NOMO-1 treated with dmso at 0.1 percent for 144 hours (cell line): ENCODE measurements around the gene CYS1.

ENCODE experiments used
- DNase-seq: peaks from one replicate; lab custom pipeline; 2025; ENCODE audit not compliant: unreplicated experiment; lab: John Stamatoyannopoulos, UW

The CYS1 gene

DNA sequence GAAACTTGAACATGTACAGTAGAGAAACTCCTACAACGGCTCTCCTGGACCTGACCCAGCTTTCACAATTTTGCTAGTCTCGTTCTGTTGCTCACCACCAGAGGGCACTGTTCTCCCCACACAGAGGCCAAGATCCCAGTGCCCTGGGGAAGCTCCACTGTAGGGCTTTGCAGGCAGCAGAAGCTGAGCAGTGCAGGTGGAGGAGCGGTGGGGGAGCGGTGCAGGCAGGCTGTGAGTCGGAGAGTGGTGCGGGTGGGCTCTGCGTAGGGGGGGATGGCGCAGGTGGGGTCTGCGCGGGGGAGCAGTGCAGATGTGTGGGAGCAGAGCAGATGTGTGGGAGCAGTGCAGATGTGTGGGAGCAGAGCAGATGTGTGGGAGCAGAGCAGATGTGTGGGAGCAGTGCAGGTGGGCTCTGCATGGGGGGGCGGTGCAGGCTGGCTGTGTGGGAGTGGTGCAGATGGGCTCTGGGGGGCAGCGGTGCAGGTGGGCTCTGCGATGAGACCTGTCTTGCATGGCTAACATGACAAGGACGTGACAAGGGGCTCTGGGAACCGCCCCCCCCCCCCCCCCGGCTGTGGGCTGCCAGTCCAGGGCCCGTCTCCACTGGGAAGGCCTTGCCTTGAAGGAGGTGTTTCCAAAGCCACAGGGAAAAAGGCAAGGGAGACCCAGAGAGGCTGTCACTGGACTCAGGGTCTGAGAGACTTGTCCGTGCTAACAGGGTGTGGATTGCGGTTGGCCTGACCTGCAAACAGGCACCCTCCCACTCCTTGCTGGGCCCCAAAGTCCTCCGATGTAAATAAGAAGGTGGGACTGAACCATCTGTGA lies 7.3 kb downstream of the CYS1 start:
- DNase-seq, result peak; percentile 81

DNA sequence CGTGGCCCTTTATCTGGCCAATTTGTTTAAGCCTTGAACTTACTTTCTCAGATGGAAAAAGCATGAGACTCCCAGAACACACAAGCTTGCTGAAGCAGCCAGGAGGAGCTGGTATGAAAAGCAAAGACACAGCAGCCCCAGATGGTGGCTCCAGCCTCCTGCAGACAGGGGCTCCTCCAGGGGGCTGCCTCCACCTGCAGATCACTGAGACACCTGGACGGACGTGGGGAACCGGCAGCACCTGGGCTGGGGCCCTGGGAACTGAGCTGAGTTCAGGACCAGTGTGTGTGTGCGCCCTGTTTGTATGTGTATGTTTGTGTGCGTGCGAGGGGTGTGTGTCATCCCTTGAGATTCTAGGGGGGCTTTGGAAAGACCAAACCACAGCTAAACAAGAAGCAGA lies 8.6 kb downstream of the CYS1 start:
- DNase-seq, result no peak

DNA sequence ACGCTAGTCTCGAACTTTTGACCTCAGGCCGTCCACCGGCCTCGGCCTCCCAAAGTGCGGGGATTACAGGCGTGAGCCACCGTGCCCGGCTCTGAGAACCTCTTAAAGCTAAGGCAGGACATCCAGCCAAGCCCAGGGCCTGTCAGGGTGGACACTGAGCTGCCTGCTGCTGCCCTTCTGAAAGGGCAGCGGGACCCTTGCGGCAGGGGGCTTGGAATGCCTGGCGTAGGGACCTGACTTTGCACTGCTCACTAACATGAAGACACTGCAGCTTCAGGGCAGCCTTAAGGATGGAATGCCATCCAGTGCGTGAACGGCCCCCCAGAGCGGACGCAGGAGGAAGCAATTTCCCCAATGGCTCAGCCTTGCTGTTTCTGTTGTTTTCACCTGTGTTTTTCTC lies 9.0 kb downstream of the CYS1 start:
- no peak for DNase-seq

DNA sequence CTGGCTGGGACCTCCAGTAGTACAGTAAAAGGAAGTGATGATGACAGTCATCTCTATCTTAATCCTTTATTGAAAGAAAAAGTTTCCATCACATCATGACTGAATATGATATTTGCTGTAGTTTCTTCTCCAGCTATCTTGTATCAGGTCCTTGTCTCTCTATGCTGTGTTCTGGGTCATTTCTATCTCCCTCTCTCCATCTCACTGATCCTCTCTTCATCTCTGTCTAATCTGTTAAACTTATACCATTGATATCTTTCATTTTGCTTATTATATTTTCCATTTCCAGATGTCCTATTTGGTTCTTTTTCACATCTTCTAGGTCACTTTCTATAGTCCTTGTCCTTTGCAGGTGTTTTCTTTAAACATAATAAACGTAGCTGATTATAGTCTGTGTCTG lies 12.3 kb downstream of the CYS1 start:
- DNase-seq, result no peak

DNA sequence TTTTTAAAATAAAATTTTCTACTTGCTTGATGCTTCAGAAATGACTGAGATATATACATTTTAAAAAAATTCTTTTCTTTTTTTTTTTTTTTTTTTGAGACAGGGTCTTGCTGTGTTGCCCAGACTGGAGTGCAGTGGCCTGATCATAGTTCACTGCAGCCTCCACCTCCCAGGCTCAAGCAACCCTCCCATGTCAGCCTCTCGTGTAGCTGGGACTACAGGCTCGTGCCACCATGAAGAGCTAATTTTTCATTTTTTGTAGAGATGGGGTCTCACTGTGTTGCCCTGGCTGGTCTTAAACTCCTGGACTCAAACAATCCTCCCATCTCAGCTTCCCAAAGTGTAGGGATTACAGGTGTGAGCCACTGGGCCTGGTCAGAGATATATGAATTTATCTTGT lies 12.9 kb downstream of the CYS1 start:
- no peak for DNase-seq

DNA sequence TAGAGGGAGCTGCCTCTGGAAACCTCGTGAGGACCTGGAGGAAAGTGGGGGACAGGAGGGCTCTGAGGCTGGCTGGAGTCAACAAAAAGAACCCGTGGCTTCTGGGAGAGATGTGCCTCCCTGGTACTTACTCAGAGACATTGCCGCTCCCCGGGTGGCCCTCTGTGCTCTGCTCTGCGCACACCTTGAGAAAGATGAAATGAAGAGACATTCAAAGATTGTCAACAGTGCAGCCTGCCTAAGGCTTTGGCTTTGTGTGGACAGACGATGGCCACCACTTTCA lies 14.5 kb downstream of the CYS1 start:
- no peak for DNase-seq

DNA sequence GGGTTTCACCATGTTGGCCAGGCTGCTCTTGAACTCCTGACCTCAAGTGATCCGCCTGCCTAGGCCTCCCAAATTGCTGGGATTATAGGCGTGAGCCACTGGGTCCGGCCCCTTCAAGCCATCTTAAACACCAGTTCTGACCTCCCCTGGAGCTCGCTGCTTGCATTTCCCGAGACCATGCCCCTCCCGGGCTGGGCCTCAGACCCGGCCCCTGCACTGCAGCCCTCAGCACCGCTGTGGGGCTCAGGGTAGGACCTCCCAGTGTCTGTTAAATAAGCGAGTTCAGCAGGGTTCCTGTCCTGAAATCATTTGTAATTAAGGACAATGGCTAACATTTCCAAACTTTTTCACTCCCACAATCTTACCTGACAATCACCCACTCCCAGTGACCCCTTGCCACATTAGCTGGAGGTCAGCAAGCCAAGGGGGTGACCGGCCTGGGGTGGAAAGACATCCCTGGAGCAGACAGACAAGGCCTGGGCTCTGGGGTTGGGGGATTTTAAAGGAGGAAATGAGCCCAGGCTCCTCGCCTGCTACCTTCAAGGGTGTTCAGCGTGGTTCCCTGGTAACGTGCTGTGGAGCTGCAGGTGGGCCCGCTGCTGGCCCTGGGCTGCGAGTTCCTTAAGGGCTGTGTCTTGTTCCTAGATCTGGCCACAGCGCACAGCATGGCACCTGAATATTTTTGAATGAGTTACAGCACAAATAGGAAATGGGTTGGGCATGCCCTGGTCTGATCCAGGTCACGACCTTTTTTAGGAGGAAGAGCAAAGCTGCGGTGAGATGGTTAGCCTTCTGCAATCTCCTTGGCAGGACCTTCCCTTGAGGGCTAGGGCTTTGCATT lies 15.1 kb downstream of the CYS1 start:
- DNase-seq, result no peak

DNA sequence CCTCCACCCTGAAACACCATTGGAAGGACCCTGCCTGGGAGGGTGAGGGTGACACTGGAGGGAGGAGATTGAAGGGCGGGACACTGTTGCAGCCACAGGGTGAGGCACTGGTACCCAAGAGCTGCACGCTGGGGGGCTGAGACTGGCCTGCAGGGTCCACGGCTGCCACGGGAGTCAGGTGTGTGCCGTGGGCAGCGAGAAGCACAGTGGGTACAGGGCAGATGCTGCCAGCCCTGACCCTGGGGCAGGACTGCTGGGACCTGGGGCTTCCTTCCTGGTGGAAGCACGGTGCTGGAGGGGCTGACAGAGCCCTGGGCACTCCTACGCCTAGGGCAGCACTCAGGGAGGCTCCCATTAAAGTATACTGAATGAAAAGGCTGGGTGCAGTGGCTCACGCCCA lies 16.6 kb downstream of the CYS1 start:
- DNase-seq, result no peak

DNA sequence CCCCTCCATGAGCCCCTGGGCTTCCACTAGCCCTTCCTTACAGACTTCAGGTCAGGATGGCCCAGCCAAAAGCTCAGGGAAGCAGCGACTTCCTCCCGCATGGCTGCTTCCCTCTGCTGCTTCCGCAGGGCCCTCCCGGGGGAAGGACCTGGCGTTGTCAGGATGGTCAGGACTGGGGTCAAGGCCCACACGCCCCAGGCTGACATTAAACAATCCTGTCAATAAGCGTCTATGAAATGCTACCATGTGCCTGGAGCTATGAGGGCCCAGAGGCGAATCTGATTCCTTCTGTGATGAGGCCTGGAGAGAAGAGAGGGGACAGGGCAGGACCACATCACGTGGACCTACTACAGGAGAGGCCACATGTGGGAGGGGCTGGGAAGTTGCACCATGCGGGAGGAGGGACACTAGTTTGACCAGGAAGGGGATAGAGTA lies 17.3 kb downstream of the CYS1 start:
- DNase-seq, result no peak

DNA sequence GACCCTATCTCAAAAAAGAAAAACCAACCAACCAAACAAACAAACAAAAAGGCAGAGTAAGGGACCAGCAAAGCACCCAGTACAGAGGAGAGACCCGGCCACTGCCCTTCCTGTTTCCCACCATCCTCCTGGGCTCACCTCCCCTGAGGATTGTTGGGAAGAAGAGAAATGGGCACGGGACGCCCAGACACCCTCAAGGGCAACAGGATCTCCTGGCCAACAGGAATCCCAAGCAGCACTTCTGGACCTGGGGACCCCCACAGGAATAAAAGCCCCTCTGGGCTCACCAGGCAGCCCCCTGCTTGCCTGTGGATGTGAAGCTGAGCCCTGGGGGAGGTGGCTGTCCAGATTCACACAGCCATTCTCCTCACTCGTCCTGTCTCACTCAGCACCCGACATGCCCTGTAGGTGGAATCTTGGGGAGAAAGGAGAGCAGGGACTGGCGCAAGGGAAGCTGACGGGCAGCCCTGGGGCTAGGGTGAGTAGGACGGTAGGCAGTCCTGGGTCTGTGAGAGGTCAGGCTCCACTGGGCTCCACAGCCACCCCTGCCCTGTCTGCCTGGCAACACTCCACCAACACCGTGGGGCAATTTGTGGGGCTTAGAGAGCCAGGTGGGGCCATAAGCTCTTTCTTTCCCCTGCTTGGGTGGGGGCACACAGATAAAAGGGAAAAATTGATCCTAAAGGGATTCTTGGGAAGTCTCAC lies 18.8 kb downstream of the CYS1 start:
- DNase-seq, result no peak

DNA sequence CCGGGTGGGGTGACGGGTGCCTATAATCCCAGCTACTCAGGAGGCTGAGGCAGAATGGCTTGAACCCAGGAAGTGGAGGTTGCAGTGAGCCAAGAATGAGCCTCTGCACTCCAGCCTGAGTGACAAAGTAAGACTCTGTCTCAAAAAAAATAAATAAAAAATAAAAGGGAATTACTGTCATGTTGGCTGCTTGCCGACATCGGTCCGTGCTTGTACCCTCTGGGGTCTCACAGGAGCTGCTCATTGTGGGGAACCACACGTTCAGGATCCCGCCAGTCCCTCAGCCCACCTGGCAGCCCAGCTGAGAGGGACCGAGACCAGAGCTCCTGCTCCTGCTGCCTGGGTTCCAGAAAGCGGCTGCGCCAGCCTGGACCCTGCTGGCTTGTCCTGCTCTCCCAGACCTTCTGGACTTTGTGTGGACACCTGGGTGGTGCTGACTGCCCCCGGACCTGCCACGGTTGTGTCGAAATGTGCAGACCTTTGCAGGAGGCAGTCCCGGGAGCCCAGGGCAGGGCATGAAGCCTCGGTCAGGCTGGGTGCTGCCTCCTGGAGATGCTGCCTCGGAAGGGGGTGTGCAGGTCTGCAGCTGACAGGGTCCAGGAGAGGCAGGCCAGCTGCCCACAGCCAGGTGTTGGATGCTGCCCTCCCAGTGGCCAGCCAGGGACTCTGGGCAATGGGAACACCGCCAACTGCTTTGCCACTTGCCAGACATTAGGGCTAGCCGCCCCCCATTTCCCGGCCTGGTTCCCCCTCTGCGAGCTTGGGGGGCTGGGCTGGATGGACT lies 20.5 kb downstream of the CYS1 start:
- DNase-seq, result no peak

DNA sequence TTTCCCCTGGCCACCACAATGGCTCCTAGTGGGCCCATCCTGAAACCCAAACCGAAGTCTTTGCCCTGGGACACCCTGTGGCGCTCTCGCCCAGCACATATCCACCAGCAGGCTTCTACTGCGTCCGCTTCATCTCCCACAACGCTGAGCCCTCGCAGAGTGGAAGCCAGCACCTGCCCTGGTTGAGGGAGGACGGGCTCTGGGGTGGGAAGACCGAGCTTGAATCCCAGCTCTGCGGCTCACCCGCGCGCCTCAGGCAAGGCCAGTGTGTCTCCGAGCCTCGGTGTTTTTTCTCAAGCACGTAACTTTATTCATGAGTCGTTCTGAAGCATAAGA lies 21.2 kb downstream of the CYS1 start:
- DNase-seq, result no peak

DNA sequence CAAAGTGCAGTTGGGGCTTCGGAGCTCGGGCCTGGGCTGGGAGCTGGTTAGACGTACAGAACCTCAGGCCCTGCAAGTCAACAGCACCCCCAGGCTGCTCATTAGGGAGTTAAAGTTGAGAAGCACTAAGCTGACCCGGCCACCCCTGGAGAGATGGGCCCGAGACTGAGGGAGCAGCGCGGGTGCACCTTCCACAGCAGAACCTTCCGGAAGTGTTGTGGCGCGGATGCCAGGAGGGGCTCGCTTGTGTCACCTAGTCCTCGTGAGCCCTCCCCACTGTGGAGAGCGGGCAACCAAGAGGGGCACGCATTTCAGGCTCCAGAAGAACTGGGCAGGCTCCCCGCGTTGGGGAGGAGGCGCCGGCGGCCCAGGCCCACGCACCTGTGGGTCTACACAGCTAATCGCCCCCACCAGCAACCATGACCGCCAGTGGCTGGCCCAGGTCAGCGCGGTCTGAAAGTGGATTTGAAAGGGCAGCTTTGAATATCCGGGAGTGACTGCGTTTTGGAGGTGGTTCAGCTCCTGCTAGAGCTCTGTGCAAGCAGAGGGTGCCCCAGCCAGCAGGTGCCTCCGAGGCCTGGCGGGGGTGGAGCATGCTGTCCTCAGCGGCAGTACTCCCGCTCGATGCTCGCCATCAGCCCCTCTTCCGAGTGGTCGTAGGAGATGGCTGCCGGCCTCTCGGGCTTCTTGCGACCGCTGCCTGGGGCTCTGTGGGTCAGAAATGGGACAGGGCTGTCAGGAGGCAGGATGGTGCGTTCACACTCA lies 21.8 kb downstream of the CYS1 start:
- DNase-seq, result no peak

DNA sequence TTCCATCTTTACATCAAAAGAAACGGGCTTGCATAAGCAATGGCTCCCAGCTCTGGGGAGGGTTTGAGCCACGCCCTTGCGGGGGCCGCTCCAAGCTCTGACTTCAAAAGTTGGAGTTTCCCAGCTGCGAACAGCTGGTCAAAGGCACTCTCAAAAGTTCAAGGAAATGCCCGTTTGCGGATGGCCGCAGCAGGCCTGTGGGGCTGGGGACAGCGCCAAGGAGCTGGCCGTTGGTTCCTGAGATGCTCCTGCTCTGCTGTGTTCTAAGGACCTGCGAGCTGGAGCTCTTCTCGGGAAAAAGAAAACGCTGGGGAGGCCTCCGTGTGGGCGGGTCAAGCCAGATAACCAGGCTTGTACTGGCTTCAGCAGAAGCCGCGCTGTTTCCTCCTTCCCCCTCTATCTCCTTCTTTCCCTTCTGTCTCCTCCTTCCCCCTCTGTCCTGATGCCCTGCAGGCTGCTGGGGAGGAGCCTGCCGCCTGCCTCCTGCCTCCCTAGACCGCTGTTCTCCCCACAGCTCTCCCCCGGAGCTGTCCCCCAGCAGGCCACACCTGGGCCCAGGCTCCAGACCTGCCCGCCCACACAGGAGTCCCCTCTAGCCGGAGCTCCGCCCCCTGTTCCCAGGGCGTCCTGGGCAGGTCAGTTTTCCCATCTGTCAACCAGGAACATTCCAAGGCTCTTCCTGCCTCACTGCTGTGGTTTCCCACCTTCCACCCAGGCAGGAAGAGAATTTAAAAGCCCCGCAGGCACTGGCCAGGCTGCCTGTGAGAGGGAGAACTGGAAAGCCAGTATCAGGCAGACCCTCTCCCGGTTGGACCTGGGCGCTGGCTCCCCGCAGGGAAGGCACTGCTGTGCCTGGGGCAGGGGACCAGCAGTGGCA lies 22.7 kb downstream of the CYS1 start:
- DNase-seq, result no peak

DNA sequence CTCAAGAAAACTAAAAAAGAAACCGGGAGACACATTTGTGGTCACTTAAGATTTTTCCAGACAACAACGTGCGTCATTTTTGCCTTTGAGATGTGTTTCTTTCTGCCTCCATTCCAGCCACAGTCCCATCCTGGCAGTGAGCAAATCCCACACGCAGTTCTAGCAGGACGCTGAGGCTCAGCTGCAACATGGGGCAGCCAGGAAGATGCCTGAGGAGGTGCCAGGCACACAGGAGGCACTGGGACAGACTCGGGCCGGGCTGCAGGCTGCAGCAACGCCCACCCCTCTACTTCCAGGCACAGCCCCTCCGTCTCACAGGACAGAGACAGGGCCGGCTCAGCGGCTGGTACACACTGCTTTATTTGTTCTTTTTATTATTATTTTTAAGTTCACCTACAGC lies 23.8 kb downstream of the CYS1 start:
- DNase-seq, result no peak

DNA sequence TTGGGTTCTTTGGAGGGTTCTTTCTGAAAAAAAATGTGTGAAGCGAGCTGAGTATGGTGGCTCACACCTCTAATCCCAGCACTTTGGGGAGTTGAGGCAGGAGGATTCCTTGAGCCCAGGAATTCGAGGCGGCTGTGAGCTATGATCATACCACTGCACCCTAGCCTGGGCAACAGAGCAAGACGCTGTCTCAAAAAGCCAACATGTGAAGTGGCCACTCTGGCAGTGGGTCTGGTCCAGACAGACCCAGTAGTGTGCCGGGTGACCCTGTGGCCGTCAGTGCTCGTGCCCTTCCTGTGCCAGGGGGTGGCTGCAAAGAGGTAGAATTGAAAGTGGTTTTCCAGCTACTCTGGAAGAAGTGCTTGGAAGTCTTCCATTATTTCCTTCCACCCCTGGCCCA lies 25.2 kb downstream of the CYS1 start:
- DNase-seq, result no peak

DNA sequence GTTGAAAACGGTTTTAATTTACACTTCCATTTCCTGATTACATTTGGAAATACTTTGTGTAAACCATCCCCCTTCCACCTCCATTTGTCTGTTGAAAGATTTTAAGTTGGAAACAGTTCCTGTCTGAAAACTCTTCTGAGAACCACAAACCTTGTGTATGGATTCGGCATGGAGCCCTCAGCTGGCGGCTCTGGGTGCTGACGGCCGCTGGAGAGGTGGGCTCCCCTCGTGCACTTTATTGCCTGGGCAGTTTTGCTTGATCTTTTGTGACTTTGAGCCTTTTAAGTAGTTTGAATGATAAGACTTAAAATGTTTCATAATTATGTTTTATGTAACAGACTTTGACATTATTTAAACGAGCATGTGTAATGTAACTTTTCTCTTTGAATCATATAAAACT lies 25.8 kb downstream of the CYS1 start:
- no peak for DNase-seq

DNA sequence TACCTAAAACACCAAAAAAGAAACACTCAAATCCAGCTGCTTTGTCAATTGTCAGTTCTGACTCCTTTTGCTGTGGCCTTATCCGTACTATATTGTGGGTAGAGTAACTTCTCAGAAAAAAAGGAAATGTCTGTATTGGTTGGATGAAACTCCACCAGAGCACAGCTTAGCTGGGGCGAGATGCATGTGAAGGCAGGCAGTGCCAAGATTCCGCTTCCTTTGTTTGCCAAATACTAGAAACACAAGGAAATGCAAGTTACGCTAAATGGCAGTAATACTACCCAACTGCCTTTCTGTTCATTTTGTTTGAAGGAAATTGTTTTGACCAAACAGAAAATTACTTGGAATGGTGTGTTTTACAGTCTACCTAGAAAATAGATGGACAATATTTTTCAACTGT lies 26.9 kb downstream of the CYS1 start:
- DNase-seq, result no peak

DNA sequence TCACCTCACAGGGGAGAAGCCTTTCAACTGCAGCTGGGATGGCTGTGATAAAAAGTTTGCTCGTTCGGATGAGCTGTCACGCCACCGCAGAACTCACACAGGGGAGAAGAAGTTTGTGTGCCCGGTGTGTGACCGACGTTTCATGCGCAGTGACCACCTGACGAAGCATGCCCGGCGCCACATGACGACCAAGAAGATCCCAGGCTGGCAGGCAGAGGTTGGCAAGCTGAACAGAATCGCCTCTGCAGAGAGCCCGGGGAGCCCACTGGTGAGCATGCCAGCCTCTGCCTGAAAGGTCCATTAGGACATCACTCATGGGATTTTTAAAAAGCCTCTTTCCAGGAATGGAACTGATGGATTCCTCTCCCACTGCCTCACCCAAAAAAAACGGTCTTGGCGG lies 28.0 kb downstream of the CYS1 start:
- DNase-seq, result no peak
